GM21786 (cell line): ENCODE results near the gene TAF1.
"Not testable (repeated sequence)": the region's sequence is repeated elsewhere in the genome, so short reads cannot be mapped to it uniquely, and the experiment has no call there.

ENCODE experiments used
- ATAC-seq: cut with Tn5 transposase; IDR thresholded peaks from one replicate; pipeline ENCODE4 v1.9.1; 2021; ENCODE audit not compliant: unreplicated experiment

TAF1 gene, protein sequence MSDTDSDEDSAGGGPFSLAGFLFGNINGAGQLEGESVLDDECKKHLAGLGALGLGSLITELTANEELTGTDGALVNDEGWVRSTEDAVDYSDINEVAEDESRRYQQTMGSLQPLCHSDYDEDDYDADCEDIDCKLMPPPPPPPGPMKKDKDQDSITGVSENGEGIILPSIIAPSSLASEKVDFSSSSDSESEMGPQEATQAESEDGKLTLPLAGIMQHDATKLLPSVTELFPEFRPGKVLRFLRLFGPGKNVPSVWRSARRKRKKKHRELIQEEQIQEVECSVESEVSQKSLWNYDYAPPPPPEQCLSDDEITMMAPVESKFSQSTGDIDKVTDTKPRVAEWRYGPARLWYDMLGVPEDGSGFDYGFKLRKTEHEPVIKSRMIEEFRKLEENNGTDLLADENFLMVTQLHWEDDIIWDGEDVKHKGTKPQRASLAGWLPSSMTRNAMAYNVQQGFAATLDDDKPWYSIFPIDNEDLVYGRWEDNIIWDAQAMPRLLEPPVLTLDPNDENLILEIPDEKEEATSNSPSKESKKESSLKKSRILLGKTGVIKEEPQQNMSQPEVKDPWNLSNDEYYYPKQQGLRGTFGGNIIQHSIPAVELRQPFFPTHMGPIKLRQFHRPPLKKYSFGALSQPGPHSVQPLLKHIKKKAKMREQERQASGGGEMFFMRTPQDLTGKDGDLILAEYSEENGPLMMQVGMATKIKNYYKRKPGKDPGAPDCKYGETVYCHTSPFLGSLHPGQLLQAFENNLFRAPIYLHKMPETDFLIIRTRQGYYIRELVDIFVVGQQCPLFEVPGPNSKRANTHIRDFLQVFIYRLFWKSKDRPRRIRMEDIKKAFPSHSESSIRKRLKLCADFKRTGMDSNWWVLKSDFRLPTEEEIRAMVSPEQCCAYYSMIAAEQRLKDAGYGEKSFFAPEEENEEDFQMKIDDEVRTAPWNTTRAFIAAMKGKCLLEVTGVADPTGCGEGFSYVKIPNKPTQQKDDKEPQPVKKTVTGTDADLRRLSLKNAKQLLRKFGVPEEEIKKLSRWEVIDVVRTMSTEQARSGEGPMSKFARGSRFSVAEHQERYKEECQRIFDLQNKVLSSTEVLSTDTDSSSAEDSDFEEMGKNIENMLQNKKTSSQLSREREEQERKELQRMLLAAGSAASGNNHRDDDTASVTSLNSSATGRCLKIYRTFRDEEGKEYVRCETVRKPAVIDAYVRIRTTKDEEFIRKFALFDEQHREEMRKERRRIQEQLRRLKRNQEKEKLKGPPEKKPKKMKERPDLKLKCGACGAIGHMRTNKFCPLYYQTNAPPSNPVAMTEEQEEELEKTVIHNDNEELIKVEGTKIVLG (N-terminal part only)

DNA sequence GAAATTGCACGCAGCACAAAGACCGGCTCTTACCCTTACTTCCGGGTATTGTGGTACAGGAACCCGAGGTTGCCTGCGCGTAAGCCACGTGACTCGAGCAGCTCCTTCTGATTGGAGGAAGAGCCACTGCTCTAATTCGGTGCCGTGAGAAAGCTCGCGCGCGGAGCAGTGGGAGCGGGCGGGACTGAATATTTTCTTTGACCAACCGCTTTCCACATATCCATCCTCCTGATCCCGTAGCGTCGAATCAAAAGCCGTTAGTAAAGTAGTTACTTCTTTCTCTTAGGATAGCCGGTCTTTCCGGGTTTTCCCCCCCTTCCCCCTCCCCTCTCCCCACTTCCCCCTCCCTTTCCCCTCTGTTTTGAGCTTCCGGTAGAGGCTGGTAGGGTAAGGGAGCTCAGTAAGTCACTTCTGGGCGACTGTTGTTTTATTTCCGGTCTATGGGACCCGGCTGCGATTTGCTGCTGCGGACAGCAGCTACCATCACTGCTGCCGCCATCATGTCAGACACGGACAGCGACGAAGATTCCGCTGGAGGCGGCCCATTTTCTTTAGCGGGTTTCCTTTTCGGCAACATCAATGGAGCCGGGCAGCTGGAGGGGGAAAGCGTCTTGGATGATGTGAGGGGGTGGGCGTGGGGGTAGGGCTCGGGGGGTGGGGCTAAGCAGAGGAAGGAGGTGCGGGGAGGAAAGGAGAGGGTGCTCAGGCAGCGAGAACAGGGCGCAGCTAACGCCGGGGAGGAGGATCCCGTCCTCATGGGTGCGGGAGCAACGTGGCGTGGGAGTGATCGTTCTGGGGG lies at the start of gene TAF1:
Gene TAF1 (plus strand): TSS at position 483 of the 799 bp plus-strand sequence. CDS start 18 bp downstream, at position 501.
- ATAC-seq: peak; percentile 91

GRCh38 chrX:71316959-71317358 lies 49.2 kb upstream of the TAF1 start:
- ATAC-seq: not testable (repeated sequence)

- no peak for ATAC-seq
Measured at GRCh38 chrX:71320126-71320525, 46.0 kb upstream of the TAF1 start.

DNA sequence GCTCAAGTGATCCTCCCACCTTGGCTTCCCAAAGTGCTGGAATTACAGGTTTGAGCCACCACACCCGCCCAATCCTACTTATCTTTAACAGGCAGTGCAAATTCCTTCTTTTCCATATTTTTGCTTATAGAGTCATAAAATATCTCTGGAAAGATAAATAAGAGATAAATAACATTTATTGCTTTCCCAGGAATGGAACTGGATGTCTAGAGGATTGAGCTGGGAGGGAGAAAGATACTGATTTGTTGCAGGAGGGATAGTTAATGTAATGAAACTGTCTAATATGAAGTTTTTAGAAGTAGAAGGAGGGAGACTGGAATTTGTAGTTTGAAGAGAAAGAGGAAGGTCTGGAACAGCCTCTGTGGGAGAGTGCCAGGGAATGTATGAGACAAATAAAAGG lies 44.4 kb upstream of the TAF1 start:
- no peak for ATAC-seq

DNA sequence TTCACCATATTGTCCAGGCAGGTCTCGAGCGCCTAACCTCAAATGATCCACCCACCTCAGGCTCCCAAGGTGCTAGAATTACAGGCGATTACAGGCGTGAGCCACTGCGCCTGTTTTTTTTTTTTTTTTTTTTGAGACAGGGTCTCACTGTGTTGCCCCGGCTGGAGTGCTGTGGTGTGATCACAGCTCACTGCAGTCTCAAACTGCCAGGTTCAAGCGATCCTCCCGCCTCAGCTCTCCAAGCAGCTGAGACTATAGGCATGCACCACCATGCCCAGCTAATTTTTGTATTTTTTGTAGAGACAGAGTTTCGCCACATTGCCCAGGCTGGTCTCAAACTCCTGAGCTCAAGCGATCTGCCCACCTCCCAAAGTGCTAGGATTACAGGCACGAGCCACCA lies 41.7 kb upstream of the TAF1 start:
- ATAC-seq: not testable (repeated sequence)

GRCh38 chrX:71326394-71326793 lies 39.8 kb upstream of the TAF1 start:
- ATAC-seq: no peak

DNA sequence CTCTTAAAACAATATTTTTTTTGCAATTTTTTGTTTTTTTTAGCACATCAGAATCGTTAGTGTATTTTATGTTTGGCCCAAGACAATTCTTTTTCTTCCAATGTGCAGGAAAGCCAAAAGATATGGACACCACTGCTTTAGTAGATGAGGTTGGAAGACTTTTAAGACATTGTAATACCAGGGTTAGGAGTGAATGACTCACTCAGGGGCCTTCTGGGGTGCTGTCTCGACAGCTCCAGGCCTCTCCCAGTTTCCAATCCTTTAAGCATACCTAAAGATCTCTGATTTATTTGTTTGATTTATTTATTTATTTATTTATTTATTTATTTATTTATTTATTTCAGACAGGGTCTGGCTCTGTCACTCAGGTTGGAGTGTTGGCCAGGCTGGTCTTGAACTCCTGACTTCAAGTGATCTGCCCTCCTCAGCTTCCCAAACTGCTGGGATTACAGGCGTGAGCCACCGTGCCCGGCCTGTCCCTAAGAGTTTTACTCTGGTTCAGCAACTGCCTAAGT lies 16.9 kb upstream of the TAF1 start:
- not testable (repeated sequence) for ATAC-seq

DNA sequence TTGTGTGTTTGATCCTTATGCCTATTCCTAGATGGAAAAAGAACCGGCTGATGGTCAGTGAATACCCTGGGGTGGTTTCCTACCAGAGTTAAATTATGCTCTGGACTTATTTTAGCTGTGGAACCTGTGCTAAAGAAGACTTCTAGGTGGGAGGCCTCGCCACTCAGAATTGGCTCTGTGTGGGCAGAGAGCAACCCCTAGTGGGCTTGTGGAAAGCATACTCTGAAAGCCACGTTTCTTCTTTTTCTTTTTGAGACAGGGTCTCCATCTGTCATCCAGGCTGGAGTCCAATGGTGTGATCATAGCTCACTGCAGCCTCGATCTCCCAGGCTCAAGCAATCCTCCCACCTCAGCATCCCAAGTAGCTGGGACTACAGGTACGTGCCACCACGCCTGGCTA lies 16.3 kb upstream of the TAF1 start:
- ATAC-seq: not testable (repeated sequence)

DNA sequence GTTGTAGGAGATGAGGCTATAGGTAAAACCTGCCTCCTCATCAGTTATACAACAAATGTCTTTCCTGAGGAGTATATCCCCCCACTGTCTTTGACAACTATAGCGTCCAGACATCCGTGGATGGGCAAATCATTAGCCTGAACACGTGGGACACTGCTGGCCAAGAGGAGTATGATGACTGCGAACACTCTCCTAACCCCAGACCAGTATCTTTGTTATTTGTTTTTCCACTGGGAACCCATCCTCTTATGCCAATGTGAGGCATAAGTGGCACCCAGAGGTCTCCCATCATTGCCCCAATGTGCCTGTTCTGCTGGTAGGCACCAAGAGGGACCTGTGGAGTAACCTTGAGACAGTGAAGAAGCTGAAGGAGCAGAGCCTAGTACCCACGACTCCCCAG lies 13.7 kb upstream of the TAF1 start:
- ATAC-seq: not testable (repeated sequence)

DNA sequence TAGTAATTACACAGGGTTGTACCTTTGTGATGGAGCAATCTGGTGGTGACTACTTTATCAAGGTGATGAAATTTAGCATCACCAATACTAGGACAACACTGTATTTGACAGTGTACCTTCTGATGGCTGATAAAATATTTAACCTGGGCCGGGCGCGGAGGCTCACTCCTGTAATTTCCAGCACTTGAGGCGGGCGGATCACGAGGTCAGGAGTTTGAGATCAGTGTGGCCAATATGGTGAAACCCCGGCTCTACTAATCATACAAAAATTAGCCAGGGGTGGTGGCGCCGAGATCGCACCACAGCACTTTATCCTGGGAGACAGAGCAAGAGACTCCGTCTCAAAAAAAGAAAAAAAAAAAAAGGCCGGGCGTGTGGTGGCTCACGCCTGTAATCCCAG lies 1.9 kb upstream of the TAF1 start:
- ATAC-seq: no peak

DNA sequence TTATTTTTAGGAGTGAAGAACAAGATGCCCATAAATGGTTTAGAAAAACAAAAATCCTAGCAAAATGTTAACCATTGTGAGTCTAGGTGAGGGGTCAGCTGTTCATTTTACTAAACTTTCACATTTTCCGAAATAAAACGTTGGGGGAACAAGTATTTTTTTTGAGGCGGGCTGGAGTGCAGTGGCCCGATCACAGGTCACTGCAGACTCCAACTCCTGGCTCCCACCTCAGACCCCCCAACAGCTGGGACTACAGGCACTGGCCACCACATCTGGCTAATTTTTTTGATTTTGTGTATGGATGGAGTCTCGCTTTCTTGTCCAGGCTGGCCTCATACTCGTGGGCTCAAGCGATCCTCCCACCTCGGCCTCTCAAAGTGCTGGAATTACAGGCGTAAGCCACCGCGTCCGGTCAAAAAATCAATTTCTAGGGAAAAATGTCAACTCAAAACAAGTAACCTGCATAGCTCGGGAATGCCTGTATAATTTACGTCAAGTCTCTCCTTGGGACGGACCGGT lies 742 bp upstream of the TAF1 start:
- ATAC-seq: no peak

- ATAC-seq: no peak
Measured at GRCh38 chrX:71366674-71367256, 608 bp downstream of the TAF1 start.

GRCh38 chrX:71367396-71367795 lies 1.2 kb downstream of the TAF1 start:
- no peak for ATAC-seq

DNA sequence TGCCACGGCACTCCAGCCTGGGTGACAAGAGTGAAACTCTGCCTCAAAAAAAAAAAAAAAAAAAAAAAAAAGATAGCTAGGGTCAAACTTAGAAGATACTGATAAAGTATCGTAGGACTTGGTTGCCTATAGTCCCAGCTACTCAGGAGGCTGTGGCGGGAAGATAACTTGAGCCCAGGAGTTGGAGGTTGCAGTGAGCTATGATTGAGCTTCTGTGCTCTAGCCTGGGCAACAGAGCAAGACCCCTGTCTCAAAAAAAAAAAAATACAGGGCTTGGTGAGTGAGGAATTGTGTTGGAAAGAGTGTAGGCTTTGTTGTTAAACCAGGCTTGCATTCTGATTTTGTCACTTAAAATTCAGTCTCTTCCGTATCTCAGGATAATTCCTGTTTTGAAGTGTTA lies 6.2 kb downstream of the TAF1 start:
- no peak for ATAC-seq

DNA sequence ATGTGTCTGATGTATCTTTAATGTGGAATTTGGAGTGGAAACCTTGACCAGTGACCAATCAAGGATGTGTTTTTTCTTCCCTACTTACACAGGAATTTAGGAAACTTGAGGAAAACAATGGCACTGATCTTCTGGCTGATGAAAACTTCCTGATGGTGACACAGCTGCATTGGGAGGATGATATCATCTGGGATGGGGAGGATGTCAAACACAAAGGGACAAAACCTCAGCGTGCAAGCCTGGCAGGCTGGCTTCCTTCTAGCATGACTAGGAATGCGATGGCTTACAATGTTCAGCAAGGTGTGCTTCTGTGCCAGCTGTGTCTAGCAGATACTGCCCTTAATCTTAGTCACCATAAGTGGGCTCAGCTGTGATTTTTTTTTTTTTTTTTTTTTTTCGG lies 12.6 kb downstream of the TAF1 start:
- ATAC-seq: no peak

DNA sequence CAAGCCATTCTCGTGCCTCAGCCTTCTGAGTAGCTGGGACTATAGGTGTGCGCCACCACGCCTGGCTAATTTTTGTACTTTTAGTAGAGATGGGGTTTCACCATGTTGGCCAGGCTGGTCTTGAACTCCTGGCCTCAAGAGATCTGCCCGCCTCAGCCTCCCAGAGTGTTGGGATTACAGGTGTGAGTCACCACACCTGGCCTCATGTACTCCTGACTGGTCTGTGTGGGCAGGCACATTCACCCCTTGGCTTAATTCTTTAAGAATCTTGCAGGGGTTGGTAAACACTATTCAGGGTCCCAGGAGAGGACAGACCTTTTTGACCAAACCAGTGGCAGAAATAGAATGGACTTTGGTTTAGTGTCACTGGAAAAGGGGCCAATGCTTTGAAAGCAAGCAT lies 25.6 kb downstream of the TAF1 start:
- ATAC-seq: not testable (repeated sequence)

GRCh38 chrX:71393919-71394318 lies 27.8 kb downstream of the TAF1 start:
- no peak for ATAC-seq

DNA sequence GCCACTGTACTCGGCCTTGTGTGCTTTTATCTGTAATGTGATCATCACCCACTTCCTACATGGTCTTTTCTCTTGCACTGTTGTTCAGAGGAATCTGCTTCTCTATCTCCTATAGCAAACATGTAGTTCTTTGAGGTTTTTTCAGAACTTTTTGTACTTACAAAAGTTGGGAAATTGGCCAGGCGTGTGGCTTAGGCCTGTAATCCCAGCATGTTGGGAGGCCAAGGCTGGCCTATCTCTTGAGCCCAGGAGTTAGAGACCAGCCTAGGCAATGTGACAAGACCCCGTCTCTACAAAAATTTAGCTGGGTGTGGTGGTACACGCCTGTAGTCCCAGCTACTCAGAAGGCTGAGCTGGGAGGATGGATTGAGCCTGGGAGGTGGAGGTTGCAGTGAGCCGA lies 30.4 kb downstream of the TAF1 start:
- ATAC-seq: no peak

GRCh38 chrX:71400710-71401109 lies 34.6 kb downstream of the TAF1 start:
- no peak for ATAC-seq
